Left forelimb (tissue), 1 donor: ENCODE data around the gene S100A8.

Source experiments
- DNase-seq: peaks from one replicate; pipeline ENCODE4 v3.0.0-alpha.2; 2018; ENCODE audit warnings: low spot score

The S100A8 gene

DNA sequence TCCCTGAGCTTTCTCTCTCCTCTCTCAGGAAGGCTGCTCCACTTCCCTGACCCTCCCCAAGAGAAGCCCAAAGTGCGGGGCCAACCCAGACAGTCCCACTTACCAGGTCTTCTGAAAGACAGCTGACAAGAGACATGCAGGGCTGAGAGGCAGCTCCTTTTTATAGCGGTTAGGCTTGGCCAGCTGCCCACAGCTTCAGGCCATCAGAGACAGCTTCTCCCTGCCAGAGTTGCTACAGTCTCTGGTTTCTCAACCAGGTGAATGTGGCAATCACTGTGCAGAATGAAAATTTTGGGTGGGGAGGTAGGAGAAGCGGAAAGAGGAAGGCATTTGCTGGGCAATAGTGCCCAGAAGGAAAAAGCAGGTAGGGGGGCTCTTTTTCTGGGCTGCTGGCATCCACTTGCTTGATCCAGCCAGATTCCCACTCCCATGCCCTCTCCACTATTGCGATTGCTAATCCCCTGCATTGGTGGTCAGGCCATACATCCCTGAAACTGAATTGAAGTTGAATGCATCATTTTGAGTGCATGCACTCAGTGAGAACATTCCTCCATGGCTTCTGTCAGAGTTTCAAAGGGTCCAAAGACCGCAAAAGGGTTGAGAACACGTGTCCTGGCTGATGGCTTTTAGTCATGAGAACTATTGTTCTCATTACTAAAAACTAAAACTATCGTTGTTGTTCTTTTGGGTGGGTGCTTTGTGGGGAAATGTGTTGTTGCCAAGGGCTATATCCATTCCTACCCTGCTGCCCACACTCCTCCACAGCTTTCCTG lies at the start of gene S100A8:
Gene S100A8, minus strand, starts transcription at position 136 of the 773 bp plus-strand sequence. CDS start 538 bp downstream, outside the sequence.
- DNase-seq, result peak; percentile 41

DNA sequence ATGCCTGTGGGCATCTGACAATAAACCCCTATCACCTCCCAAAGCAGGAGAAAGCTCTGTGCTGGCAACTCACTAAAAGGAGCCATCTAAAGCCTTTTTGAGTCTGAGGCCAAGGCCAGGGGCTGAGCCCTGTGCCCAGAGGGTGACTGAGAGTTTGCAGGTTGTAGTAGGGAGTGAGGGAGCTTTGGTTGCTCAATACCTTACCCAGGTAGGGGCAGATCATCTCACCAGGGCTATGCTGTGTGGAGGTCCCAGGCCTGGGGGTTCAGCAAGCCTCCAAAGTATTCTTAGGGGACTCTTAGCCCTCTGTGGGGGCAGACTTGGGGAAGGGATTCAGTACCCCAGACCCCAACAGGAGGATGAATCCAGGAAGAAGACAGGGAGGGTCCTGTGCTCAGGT lies 48.4 kb upstream of the S100A8 start:
- peak; percentile 49 for DNase-seq

DNA sequence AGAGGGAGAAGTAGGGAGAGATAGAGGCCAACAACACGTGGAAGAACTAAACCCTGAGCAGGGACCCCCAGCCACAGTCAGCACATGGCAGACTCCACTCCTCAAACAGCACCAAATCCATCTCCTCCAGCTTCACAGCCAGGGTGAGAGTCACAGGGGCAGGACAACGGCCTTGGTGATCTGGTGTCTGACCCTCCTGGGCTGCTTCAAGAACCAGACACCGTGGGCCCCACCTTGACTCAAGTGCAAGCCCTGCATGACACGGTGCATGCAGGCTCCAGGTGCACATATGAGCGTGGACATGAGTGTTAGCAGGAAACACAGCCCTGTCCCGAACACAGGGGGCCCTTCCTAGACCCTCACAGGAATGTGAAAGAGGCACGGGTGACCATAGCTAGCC lies 47.7 kb upstream of the S100A8 start:
- peak; percentile 40 for DNase-seq

DNA sequence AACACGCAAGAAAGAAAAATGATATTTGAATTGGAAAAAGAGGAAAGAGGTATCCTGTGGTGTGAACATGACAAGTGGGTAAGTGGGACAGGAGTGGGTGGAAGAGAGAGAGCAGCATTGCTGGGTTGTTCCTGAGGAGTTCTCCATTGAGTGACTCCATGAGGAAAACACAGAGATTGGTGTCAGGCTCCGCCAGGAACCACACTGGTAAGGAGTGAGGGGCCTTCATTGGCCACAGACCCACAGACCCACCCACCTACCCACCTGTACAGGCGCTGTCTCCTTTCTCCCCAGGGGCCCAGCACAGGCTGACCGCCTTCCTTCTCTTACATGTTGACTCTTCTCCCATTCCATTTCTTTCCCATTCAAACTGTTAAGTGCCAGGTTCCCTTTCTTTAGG lies 46.4 kb upstream of the S100A8 start:
- DNase-seq, result peak; percentile 12

DNA sequence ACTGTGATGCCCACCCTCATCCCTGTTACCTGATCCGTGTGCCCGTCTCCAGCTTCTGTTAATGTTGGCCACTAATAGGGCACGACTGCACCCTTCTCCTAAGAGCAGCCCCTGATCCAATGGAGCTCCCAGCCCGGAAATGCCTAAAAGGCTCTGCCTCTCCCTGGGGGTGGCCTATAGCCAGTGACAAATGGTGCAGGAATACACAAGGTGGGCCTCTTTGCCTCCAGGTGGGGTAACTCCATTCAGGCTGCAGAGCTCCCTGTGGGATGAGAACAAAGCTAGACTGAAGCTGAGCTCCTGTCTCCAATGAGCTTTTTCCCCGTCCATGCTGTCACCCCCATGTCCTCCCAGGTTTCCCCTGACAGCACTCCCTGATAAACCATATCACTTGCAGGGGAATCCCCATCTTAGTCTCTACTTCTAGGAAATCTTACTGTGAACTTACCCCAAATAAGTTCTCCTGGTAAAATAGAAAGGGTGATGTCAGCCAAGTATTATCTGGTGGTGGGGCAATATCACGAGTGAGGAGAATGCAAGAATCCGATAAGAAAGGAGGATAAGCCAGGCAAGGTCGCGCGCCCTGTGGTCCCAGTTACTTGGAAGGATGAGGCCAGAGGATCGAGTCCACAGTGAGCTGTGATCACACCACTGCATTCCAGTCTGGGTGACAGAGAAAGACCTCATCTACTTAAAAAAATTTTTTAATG lies 44.0 kb upstream of the S100A8 start:
- DNase-seq, result peak; percentile 48

DNA sequence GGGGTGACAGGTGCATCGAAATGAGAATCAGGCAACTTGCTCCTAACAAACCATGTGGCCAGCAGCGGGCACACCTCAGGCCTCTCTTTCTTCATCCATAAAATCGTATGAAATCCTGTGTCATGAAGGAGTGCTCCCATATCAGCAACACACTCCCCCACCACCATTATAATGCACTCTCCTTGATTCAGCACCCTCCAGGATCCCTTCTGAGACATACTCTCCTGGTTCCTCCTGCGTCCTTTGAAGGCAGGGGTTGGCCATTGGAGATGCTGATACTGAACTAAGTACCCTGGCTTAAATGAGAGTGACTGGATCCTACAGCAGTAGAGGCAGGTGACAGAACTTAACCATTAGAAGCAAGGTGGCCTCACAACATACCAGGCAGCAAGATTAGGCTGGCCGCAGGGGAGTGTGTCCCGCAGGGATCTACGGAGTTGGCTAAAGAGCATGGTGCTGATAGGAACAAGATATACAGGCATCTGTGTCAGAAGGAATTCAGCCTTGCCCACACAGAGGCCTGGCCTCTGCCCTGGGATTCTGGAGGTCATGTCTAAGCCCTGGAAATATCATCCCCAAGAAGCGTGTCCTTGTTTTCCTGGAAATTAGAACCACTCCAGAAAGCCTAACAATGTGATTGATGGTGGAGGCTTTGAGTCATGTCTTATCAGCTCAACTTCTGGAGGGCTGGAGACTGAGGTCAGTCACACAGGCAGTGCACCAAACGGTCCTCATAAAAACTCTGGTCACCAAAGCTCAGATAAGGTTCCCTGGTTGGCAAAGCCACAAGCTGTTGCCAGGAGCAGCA lies 42.2 kb upstream of the S100A8 start:
- DNase-seq, result peak; percentile 11

DNA sequence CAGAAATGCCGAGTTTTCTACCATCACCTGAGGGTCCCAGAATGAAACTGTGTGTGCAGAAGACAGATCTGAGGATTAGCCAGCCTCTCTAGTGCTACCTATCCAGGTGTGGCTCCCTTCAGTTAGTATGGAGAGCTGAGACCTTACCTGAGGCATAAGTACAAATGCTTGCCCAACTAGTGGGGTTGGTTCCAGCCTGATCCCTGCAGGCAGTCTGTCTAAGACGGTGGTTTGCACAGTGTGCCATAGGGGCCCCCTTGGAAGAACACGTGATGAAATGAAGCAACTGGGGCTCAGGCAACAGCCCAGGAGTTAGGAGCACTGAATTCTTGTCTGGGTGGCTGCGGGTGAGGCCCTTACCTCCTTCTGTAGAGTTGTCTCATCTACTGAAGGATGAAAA lies 41.1 kb upstream of the S100A8 start:
- peak; percentile 33 for DNase-seq

DNA sequence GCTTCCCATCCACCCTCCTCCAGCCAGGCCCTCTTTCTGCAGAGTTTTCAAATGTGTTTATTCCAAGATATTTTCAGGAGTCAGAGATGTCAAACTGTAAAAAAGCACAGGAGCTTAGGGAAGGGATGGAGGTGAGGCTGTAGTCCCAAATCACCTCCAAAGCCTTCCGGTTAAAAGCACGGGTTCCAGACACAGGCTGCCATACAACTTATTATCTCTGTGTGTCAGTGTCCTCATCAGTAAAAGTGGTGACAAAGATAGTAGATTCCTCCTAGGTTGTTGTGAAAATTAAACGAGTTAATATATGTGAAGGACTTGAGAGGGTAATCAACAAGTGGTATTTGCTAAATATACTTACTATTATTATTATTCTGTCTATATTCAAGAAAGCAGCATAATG lies 40.6 kb upstream of the S100A8 start:
- DNase-seq, result no peak

DNA sequence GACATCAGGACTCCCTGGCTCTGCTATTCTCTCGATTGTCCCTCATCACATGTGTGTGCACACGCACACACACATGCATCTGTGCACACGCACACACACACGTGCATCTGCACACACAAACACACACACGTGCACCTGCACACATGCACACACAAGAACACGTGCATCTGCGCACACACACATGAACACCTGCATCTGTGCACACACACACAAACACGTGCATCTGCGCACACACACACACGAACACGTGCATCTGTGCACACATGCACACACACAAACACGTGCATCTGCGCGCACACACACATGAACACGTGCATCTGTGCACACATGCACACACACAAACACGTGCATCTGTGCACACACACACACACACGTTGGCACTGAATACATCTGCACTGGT lies 40.1 kb upstream of the S100A8 start:
- DNase-seq, result peak; percentile 17

DNA sequence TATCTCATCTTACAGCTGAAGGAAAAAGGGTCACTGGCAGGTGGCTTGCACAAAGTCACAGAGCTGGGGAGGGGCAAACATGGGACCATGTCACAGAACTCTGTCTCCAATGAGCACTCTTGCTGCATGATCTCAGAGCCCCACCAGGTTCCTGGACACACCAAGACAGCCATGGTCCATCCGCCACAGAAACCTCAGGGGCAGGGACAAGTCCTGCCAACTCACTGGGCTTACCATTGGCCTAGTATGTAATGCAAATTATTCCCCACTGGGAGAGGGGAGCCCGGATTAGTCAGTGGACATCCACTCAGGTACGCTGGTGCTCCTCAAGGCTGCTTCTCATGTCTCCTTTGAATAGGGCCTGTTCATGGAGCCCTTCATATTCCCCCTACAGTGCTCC lies 39.7 kb upstream of the S100A8 start:
- DNase-seq, result peak; percentile 14

DNA sequence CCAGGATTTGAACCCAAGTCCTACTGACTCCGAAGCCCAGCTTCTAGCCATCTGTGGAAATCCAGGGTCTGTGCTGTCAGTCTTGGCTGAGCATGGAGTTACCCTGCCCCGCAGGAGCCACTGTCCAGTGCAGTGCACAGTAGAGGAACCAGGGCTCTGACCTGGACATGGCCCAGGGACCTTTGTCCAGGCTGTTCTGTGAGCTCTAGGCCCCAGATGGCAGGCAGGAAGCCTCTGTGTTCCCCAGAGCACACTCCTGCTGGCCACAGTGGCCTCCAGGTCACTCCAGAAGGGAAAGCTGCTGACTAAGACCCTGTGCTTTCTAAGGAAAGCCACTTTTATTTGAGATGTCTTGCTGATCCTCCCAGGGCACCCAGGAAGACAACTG lies 39.3 kb upstream of the S100A8 start:
- DNase-seq, result peak; percentile 26

DNA sequence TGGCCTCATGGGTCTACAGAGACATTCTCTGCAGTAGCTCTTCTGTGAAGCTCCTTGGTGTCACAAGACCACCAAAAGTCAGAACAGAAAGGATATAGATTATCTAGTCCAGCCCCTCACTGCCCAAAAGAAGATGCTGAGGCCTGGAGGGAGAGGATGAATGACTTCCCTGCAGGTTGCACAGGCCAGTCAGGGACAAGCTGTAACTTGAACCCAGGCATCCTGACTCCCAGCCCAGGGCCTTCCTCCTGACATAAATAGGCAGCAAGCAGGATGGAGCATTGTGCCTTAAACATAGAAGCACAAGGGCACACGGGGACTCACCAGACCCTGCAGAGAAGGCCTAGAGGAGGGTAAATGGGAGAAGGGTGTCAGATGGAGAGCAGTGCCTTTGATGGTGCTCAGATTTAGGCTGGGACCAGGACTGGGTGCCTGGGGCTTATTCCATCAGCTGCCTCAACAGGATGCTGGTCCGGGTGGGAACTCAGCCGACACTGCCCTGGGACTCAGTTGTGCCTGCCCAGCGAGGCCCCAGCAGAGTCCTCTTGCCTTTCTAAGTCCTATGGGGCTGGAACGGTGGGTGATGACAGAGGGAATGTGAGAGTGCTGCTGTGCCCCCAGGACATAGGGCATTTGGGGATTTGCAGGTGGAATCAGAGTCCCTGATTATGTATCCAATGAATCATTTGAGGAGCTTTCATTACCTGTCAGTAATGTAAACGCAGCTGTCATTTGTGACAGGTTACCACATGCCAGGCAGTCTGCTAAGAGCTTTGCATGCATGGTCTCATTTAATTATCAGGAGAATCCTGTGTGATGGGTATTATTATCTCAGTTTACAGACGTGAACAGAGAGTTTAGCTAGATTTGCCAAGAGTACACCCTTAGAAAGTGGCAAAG lies 38.6 kb upstream of the S100A8 start:
- DNase-seq, result no peak

DNA sequence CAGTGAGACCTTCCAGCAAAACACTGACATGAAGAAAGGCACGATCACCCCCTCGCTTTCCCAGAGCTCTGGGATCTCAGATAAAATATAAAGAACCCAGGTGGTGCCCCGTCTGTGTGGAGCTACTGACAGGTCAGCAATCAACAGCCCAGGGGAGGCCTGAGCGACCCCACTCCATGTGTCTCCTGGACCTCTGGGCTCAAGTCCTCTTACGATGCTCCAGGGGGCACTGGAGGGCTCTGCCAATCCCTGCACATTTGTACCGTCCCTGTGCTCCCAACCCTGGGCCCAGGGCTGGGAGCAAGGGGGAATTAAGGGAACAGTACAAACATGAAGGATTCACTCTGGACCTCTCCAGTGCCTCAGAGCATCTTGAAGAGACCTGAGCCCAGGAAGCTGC lies 37.9 kb upstream of the S100A8 start:
- DNase-seq, result peak; percentile 31

DNA sequence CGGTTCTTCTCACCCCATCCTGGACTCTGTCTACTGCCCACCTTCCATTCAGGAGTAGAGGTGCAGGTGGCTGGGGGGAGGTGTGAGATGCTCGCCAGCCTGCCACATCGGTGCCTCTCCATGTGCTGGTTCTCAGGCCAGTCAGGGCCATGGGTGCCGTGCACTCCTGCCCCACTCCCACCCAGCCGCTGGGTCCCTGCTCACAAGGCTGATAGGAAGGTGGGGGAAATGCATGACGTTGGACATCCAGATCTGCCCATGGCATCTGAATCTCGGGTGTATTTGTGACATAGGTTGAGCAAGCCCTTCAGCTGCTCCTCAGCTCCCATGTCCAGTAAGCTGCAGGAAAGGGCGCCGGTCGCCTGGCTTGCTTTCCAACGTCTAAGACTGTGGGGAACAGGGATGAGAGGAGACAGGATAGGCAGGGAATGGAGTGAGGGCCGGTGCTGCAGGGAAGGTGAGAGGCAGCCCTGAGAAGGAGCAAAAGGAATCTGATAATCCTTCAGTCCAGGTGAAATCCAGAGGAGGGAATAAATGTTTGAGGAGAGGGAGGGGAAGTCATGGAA lies 37.3 kb upstream of the S100A8 start:
- peak; percentile 28 for DNase-seq

DNA sequence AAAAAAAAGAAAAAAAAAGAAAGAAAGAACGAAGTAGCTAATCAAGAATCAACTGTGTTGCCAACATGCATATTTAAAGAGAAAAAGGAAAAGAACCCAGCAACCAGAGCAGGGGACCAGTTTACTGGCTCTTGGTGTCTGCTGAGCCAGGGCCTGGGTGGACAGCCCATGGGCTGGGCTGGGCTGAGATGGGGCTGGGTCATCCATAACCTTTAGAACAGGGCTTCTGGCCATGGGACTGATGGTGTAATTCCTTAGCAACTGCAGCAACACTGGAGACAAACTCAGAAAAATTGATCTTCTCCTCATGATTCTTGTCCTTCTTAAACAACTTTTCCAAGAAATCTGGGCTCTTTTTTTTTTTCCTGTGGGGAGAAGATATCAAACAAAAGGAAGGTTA lies 35.9 kb upstream of the S100A8 start:
- peak; percentile 40 for DNase-seq

DNA sequence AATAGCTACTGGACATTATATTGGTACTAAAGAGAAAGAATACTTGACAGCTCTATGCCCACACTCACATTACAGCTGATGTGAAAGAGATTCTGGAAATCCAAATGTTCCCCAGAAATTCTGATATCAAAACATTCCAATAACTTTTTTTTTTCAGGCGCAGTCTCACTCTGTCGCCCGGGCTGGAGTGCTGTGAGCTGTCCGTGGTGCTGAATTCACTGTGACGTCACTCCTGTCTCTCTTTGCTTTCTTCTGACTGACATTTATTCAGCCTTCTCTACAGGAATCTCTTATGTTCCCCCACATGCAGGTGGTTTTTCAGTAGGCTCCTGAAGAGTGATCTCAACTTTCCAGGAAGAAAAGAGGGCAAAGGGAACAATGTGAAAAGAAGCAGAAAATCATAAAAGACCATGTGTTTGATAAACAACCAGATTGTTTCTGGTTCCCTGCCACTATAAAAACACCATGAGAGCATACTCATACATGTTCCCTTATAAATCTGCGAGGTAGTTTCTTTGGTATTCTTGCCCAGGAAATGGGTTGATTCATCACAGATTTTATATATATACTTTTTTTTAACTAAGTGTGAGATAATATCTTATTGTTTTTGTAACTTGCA lies 31.7 kb upstream of the S100A8 start:
- peak; percentile 77 for DNase-seq

DNA sequence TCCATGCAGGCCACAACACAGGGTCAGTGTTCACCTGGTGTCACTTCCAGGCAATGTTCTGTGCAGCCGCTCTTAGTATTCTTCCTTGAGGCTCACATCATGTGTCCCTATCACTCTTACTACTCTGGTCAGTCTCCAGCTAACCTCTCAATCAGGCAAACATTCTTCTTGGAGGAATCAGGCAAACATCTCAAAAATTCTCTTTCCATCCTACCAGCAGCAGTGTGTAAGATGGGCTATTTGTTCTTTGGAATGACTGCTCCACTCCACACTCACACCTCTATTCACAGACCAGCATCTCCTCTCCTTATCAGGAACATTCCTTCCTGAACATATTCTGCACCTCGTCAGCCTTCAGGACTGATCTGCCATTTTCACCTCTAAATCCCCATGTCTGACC lies 29.4 kb upstream of the S100A8 start:
- DNase-seq, result peak; percentile 8

DNA sequence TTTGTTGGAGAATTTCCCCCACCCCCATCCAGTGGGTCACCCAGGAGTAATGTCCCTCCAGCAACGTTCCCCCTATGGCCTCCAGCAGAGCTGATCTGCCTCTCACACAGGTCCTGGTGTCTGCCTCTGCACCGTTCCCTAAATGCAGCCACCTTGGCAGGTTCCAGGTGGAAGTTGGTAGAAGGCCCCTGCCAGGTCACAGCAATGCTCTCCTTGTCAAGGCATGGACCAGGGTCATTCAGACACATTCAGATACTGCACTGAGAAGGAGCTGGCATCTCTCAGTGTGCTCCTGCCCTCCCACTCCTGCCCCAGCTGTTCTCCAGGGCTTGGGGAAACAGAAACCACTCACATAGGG lies 28.5 kb upstream of the S100A8 start:
- DNase-seq, result peak; percentile 33

DNA sequence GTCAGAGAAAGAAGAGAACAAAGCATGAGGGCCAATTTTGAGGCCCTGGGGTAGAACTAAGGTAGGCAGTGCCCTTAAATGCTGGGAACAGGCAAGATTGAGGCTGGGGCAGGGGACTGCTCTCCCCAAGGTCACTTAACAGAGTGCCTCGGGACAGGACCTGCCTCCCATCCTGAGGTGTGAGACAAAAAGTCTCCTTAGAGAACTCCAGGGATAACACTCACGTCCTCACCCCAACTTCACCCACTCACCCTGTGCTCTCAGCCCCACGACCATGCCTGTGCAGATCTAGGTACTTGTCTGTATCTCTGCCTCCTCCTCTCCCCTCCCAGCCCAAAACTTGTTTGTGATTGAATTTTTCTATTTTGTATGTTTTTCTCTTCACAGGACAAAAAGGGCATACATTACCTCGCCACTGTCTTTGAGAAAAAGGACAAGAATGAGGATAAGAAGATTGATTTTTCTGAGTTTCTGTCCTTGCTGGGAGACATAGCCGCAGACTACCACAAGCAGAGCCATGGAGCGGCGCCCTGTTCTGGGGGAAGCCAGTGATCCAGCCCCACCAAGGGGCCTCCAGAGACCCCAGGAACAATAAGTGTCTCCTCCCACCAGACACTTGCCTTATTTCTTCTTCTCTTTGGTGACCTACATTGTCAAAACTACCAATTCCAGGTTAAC lies 28.0 kb upstream of the S100A8 start:
- peak; percentile 25 for DNase-seq

DNA sequence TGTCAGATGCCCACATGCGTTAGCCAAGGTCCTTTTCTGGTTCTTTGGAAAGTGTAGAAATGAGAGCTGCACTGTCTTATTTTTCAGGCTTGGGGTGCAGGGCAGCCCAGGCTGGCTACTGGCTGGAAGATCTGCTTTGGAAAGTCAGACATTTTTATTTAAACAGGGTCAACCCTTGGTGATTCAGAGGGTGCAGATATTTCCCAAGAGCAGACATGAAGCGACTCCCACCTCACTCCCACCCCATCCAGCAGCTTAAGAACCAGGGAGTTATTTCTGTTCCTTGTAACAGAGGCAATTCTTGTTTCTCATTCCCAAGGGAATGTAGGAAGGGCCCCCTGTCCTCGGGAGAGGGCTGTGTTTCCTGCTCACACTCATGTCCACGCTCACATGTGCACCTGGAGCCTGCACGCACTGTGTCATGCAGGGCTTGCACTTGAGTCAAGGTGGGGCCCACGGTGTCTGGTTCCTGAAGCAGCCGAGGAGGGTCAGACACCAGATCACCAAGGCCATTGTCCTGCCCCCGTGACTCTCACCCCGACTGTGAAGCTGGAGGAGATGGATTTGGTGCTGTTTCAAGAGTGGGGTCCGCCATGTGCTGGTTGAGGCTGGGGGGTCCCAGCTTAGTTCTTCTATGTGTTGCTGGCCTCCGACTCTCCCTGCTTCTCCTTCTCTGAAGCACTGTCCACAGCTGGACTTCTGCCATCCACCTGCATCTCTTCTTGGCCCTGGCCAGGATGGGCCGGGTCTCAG lies 26.4 kb upstream of the S100A8 start:
- peak; percentile 25 for DNase-seq
